BE2C (cell line): ENCODE data around the gene SAMD10.

Experiments used
- DNase-seq: peaks from one replicate; pipeline ENCODE4 v3.0.0-alpha.2; 2020
- H3K27me3 ChIP-seq: fragments of 250-450 bp; sonication (Bioruptor Pico); 2 replicates; pipeline ENCODE4 v1.5.1; 2020; ENCODE audit warnings: mild to moderate bottlenecking
- H3K36me3 ChIP-seq: fragments of 250-450 bp; sonication (Bioruptor Pico); 2 replicates; pipeline ENCODE4 v1.5.1; 2020; ENCODE audit warnings: mild to moderate bottlenecking
- H3K4me1 ChIP-seq: fragments of 250-450 bp; sonication (Bioruptor Pico); 2 replicates; pipeline ENCODE4 v1.5.1; 2020
- H3K4me3 ChIP-seq: 2 replicates; pipeline ENCODE4 v1.5.1; 2011; ENCODE audit warnings: low read depth, low read length
- H3K9me3 ChIP-seq: fragments of 250-450 bp; sonication (Bioruptor Pico); 2 replicates; pipeline ENCODE4 v1.5.1; 2020
- TF ChIP-seq, protein P1 (sequence below): IDR thresholded peaks from 2 replicates; pipeline ENCODE4 v1.5.1; 2012; ENCODE audit warnings: mild to moderate bottlenecking, low read depth, low read length

SAMD10 gene

GRCh38 chr20:63942250-63942951 is 37.0 kb downstream of the SAMD10 start:
- DNase-seq: peak; percentile 66
- H3K4me3 ChIP-seq: no peak overlapping the region

GRCh38 chr20:63941282-63942081 is 38.0 kb downstream of the SAMD10 start:
- Histone ChIP-seq H3K4me3 (no peak overlapping the region), H3K27me3 (no peaks in the 10 kb centered on the region)

More at GRCh38 chr20:63942250-63942951, 37.0 kb downstream of the SAMD10 start:
- H3K4me1 ChIP-seq: no peaks in the 10 kb centered on the region
- no peaks in the 10 kb centered on the region for H3K27me3 ChIP-seq
- peaks cover 63% of the 10 kb centered on the region for H3K36me3 ChIP-seq
- TF ChIP-seq, protein P1, sequence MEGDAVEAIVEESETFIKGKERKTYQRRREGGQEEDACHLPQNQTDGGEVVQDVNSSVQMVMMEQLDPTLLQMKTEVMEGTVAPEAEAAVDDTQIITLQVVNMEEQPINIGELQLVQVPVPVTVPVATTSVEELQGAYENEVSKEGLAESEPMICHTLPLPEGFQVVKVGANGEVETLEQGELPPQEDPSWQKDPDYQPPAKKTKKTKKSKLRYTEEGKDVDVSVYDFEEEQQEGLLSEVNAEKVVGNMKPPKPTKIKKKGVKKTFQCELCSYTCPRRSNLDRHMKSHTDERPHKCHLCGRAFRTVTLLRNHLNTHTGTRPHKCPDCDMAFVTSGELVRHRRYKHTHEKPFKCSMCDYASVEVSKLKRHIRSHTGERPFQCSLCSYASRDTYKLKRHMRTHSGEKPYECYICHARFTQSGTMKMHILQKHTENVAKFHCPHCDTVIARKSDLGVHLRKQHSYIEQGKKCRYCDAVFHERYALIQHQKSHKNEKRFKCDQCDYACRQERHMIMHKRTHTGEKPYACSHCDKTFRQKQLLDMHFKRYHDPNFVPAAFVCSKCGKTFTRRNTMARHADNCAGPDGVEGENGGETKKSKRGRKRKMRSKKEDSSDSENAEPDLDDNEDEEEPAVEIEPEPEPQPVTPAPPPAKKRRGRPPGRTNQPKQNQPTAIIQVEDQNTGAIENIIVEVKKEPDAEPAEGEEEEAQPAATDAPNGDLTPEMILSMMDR: no peak
- H3K9me3 ChIP-seq: no peaks in the 10 kb centered on the region

GRCh38 chr20:63940472-63941266 is 38.8 kb downstream of the SAMD10 start:
- DNase-seq: no peak
- no peak overlapping the region for H3K4me3 ChIP-seq
- TF ChIP-seq, protein P1: no peak
- no peaks in the 10 kb centered on the region for H3K9me3 ChIP-seq
- H3K4me1 ChIP-seq: no peaks in the 10 kb centered on the region
- H3K36me3 ChIP-seq: peaks cover 66% of the 10 kb centered on the region
- H3K27me3 ChIP-seq: no peaks in the 10 kb centered on the region

More at GRCh38 chr20:63941282-63942081, 38.0 kb downstream of the SAMD10 start:
- DNase-seq: no peak
- Histone ChIP-seq H3K9me3 (no peaks in the 10 kb centered on the region), H3K36me3 (peaks cover 63% of the 10 kb centered on the region), H3K4me1 (no peaks in the 10 kb centered on the region)
- TF ChIP-seq, protein P1: no peak

- H3K27me3 ChIP-seq: no peaks in the 10 kb centered on the region
- H3K4me3 ChIP-seq: no peak overlapping the region
- no peaks in the 10 kb centered on the region for H3K4me1 ChIP-seq
- DNase-seq: no peak
- peaks cover 66% of the 10 kb centered on the region for H3K36me3 ChIP-seq
- TF ChIP-seq, protein P1: no peak
- no peaks in the 10 kb centered on the region for H3K9me3 ChIP-seq
Observed at GRCh38 chr20:63940071-63940471, 39.4 kb downstream of the SAMD10 start.

GRCh38 chr20:63939061-63939935 is 40.1 kb downstream of the SAMD10 start:
- TF ChIP-seq, protein P1: no peak
- Histone ChIP-seq H3K4me1 (no peaks in the 10 kb centered on the region), H3K36me3 (peaks cover 66% of the 10 kb centered on the region), H3K27me3 (no peaks in the 10 kb centered on the region), H3K4me3 (no peak overlapping the region), H3K9me3 (no peaks in the 10 kb centered on the region)
- no peak for DNase-seq
